HepG2 (cell line): ENCODE results near the gene GPR31. TPM values are rescaled to one million over a fixed set of nuclear protein-coding genes. Genes with fewer than 3 reads are reported as not detected.

Experiments
- BCL6 ChIP-seq: IDR thresholded peaks from 2 replicates; pipeline ENCODE4 v1.6.1; 2016; ENCODE audit warnings: missing genetic modification reagents, missing compliant biosample characterization
- KDM2A ChIP-seq: sonication (generic); formaldehyde crosslinking; IDR thresholded peaks from 2 replicates; pipeline ENCODE4 v1.4.0; 2020; ENCODE audit warnings: low read depth, missing genetic modification reagents, borderline replicate concordance
- KLF16 ChIP-seq, 2 experiments: sonication (generic) in 1 of 2; formaldehyde crosslinking in 1 of 2; IDR thresholded peaks; 2 replicates each; pipeline versions ENCODE4 v1.6.1 to v1.8.0; 2016 to 2023; ENCODE audit warnings: missing genetic modification reagents in 2 of 2, missing compliant biosample characterization in 1 of 2
- MAFK ChIP-seq, 2 experiments: IDR thresholded peaks in 1 of 2; conservative IDR thresholded peaks in 1 of 2; 2 replicates each; pipeline ENCODE4 v1.6.1; 2011; ENCODE audit warnings: improper control_type of control experiment in 2 of 2, low read length in 2 of 2
- MAZ ChIP-seq, 2 experiments: sonication (generic) in 1 of 2; formaldehyde crosslinking in 1 of 2; IDR thresholded peaks; 2 replicates each; pipeline versions ENCODE4 v1.5.0 to v1.6.1; 2012 to 2020; ENCODE audit warnings: low read depth in 2 of 2, mild to moderate bottlenecking in 2 of 2, borderline replicate concordance in 1 of 2, improper control_type of control experiment in 1 of 2, low read length in 1 of 2, missing genetic modification reagents in 1 of 2, moderate library complexity in 1 of 2
- PHF5A ChIP-seq: IDR thresholded peaks from one replicate; pipeline ENCODE4 v1.6.1; 2018; ENCODE audit warnings: low read depth, missing genetic modification reagents; ENCODE audit not compliant: unreplicated experiment
- PPARG ChIP-seq: conservative IDR thresholded peaks from 2 replicates; pipeline ENCODE4 v1.6.1; 2016; ENCODE audit warnings: missing biosample characterization, missing genetic modification reagents
- SOX13 ChIP-seq, 3 experiments: fragments of 450-650 bp in 1 of 3; sonication (generic) in 1 of 3; formaldehyde crosslinking in 1 of 3; IDR thresholded peaks in 2 of 3; conservative IDR thresholded peaks in 1 of 3; 2 replicates each; pipeline versions ENCODE4 v1.5.0 to v1.6.1; 2016 to 2020; ENCODE audit warnings: antibody characterized with exemption in 1 of 3, mild to moderate bottlenecking in 1 of 3, missing compliant biosample characterization in 1 of 3, missing genetic modification reagents in 1 of 3, moderate library complexity in 1 of 3
- SOX6 ChIP-seq, 2 experiments: fragments of 450-650 bp in 1 of 2; sonication (generic) in 1 of 2; formaldehyde crosslinking in 1 of 2; IDR thresholded peaks; 2 replicates each; pipeline versions ENCODE4 v1.4.0 to v1.6.1; 2017 to 2020; ENCODE audit warnings: antibody characterized with exemption in 1 of 2, mild to moderate bottlenecking in 1 of 2, missing genetic modification reagents in 1 of 2
- STAG1 ChIP-seq: sonication (generic); formaldehyde crosslinking; IDR thresholded peaks from 2 replicates; pipeline ENCODE4 v1.4.0; 2020; ENCODE audit warnings: missing genetic modification reagents
- TBX2 ChIP-seq: sonication (generic); formaldehyde crosslinking; IDR thresholded peaks from 2 replicates; pipeline ENCODE4 v1.5.0; 2020; ENCODE audit warnings: missing genetic modification reagents, mild to moderate bottlenecking, borderline replicate concordance
- ZEB1 ChIP-seq: IDR thresholded peaks from 2 replicates; pipeline ENCODE4 v1.6.1; 2012; ENCODE audit warnings: mild to moderate bottlenecking, low read depth, inconsistent platforms; ENCODE audit not compliant: insufficient replicate concordance
- ZFY ChIP-seq: sonication (generic); formaldehyde crosslinking; IDR thresholded peaks from 2 replicates; pipeline ENCODE4 v1.4.0; 2020; ENCODE audit warnings: missing genetic modification reagents
- ZNF263 ChIP-seq: sonication (generic); formaldehyde crosslinking; IDR thresholded peaks from 2 replicates; pipeline ENCODE4 v1.4.0; 2020; ENCODE audit warnings: missing genetic modification reagents
- ZNF547 ChIP-seq: sonication (generic); formaldehyde crosslinking; IDR thresholded peaks from 2 replicates; pipeline ENCODE4 v1.5.1; 2020; ENCODE audit warnings: mild to moderate bottlenecking, missing genetic modification reagents
- ZNF570 ChIP-seq: sonication (generic); formaldehyde crosslinking; IDR thresholded peaks from 2 replicates; pipeline ENCODE4 v1.4.0; 2020; ENCODE audit warnings: mild to moderate bottlenecking, missing genetic modification reagents, borderline replicate concordance
- ZSCAN25 ChIP-seq: sonication (generic); formaldehyde crosslinking; IDR thresholded peaks from 2 replicates; pipeline ENCODE4 v1.8.0; 2022; ENCODE audit warnings: mild to moderate bottlenecking, missing genetic modification reagents
- polyA plus RNA-seq, 8 experiments: library from polyadenylated mRNA; depleted of rRNA in 3 of 8; stranded (reverse) in 7 of 8; unstranded in 1 of 8; fragments of >200 nt; fragmentation: Illumina TruSeq in 4 of 8; extraction: Trizol in 4 of 8; gene quantifications; 2 replicates each; pipeline versions ENCODE4 v1.2.1 to v1.2.3, GENCODE V29; 2011 to 2016; ENCODE audit warnings: low read depth in 4 of 8, missing spikeins in 1 of 8, mixed read lengths in 1 of 8; ENCODE audit not compliant: insufficient read depth in 1 of 8
- total RNA-seq, 5 experiments: library from RNA; depleted of rRNA; stranded (reverse); fragments of >200 nt; fragmentation: Illumina TruSeq; extraction: Trizol; gene quantifications; 2 replicates each; pipeline ENCODE4 v1.2.3, GENCODE V29; 2016; ENCODE audit warnings: low read depth in 1 of 5
- TF ChIP-seq, protein P1 (sequence below): sonication (generic); formaldehyde crosslinking; IDR thresholded peaks from 2 replicates; pipeline ENCODE4 v1.5.1; 2020; ENCODE audit warnings: missing genetic modification reagents, mild to moderate bottlenecking, borderline replicate concordance
- TF ChIP-seq, protein P2 (sequence below): sonication (generic); formaldehyde crosslinking; IDR thresholded peaks from 2 replicates; pipeline ENCODE4 v1.4.0; 2020; ENCODE audit warnings: mild to moderate bottlenecking, missing genetic modification reagents
- TF ChIP-seq, protein P3 (sequence below): sonication (generic); formaldehyde crosslinking; IDR thresholded peaks from 2 replicates; pipeline ENCODE4 v1.9.0; 2022; ENCODE audit warnings: missing genetic modification reagents, mild to moderate bottlenecking, borderline replicate concordance
- TF ChIP-seq, protein P4 (sequence below): sonication (generic); formaldehyde crosslinking; IDR thresholded peaks from 2 replicates; pipeline ENCODE4 v1.5.0; 2020; ENCODE audit warnings: missing genetic modification reagents

Gene GPR31
- total and polyA plus RNA-seq, 2 of the 13 experiments (the other 11 are each of a cell fraction or from before 2014, with no cell fraction given): not detected

DNA sequence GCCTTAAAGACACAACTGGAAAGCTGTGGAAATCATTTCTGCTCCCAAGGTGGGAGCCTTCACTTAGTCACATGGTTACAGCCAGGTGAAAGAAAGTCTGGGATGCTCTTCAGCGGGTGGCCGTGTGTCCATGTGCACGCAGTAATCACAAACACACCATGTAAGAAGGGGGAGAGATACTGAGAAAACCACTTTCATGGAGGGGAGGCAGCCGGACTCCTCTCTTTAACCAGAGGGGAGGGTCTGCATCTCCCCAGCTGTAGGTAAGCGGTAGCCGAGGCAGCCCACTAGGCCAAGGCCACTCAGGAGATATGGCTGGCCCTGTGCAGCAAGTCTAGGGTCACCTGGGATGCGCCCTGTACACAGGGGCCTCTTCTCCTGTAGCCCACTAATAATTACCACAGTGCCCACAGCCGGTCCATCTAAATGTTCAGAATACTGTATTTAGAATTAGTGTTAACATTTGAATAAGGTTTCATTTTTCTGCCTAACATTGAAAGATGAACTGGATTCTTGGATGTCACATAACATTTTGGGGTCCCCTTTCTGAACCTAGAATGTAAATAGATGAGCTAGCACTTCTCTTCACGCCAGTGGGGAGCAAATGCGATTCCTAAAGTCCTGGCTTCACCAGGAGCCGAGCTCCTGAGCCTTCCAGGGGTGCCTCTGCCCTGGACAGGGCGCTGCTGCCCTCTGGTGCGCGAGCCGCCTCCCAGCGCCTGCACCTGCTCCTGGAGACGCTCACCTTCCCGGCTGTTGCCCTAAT lies 15.9 kb downstream of the GPR31 start (continued):
- TF ChIP-seq, protein P1, sequence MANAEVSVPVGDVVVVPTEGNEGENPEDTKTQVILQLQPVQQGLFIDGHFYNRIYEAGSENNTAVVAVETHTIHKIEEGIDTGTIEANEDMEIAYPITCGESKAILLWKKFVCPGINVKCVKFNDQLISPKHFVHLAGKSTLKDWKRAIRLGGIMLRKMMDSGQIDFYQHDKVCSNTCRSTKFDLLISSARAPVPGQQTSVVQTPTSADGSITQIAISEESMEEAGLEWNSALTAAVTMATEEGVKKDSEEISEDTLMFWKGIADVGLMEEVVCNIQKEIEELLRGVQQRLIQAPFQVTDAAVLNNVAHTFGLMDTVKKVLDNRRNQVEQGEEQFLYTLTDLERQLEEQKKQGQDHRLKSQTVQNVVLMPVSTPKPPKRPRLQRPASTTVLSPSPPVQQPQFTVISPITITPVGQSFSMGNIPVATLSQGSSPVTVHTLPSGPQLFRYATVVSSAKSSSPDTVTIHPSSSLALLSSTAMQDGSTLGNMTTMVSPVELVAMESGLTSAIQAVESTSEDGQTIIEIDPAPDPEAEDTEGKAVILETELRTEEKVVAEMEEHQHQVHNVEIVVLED (CRISPR knock-in tag): 0 out of 2 replicates have a peak, but pooled peaks have one; percentile 40
- TF ChIP-seq, protein P2, sequence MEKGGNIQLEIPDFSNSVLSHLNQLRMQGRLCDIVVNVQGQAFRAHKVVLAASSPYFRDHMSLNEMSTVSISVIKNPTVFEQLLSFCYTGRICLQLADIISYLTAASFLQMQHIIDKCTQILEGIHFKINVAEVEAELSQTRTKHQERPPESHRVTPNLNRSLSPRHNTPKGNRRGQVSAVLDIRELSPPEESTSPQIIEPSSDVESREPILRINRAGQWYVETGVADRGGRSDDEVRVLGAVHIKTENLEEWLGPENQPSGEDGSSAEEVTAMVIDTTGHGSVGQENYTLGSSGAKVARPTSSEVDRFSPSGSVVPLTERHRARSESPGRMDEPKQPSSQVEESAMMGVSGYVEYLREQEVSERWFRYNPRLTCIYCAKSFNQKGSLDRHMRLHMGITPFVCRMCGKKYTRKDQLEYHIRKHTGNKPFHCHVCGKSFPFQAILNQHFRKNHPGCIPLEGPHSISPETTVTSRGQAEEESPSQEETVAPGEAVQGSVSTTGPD: no peak
- peak; percentile 100 for TF ChIP-seq STAG1 (CRISPR knock-in tag)
- TF ChIP-seq SOX6 (IDR thresholded peaks at IDR 0.05): no peak
- peak; percentile 49; the same call in 1 of the 2 replicates for TF ChIP-seq SOX6 (CRISPR knock-in tag; IDR thresholded peaks at IDR 0.05)
- peak; percentile 79 for TF ChIP-seq KDM2A (CRISPR knock-in tag)
- TF ChIP-seq SOX13 (IDR thresholded peaks at IDR 0.05): no peak
- peak in 1 of 2 experiments; percentile 13; a peak in 1 of 4 replicates for TF ChIP-seq SOX13 (CRISPR knock-in tag; conservative IDR thresholded peaks at IDR 0.05 in 1 of 2, IDR thresholded peaks at IDR 0.05 in 1 of 2)
- TF ChIP-seq TBX2: peak; percentile 62
- peak; percentile 52 for TF ChIP-seq PPARG
- TF ChIP-seq BCL6 (CRISPR knock-in tag): peak; percentile 25; the same call in 1 of the 2 replicates
- peak; percentile 41 for TF ChIP-seq ZEB1
- TF ChIP-seq ZNF263 (CRISPR knock-in tag): peak; percentile 38; the same call in 1 of the 2 replicates
- TF ChIP-seq MAFK (conservative IDR thresholded peaks at IDR 0.05 in 1 of 2, IDR thresholded peaks at IDR 0.05 in 1 of 2; ENCODE audit: low read length in 2 of 2): peak; percentile 16 to 43; a peak in 1 of 4 replicates
- TF ChIP-seq ZNF570: no peak
- TF ChIP-seq KLF16 (CRISPR knock-in tag; IDR thresholded peaks at IDR 0.05): no peak
- TF ChIP-seq, protein P3, sequence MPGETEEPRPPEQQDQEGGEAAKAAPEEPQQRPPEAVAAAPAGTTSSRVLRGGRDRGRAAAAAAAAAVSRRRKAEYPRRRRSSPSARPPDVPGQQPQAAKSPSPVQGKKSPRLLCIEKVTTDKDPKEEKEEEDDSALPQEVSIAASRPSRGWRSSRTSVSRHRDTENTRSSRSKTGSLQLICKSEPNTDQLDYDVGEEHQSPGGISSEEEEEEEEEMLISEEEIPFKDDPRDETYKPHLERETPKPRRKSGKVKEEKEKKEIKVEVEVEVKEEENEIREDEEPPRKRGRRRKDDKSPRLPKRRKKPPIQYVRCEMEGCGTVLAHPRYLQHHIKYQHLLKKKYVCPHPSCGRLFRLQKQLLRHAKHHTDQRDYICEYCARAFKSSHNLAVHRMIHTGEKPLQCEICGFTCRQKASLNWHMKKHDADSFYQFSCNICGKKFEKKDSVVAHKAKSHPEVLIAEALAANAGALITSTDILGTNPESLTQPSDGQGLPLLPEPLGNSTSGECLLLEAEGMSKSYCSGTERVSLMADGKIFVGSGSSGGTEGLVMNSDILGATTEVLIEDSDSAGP (CRISPR knock-in tag): no peak; the same call in 1 of the 2 replicates
- 0 out of 2 replicates have a peak, but pooled peaks have one; percentile 7 for TF ChIP-seq ZFY (CRISPR knock-in tag)
- peak; percentile 64; the same call in 1 of the 2 replicates for TF ChIP-seq ZSCAN25
- TF ChIP-seq MAZ (IDR thresholded peaks at IDR 0.05; ENCODE audit: borderline replicate concordance, low read depth, low read length): no peak
- TF ChIP-seq MAZ (CRISPR knock-in tag; IDR thresholded peaks at IDR 0.05; ENCODE audit: low read depth): peak; percentile 67
- TF ChIP-seq PHF5A (CRISPR knock-in tag): peak; percentile 34
- peak; percentile 15; the same call in 1 of the 2 replicates for TF ChIP-seq ZNF547 (CRISPR knock-in tag)
- TF ChIP-seq, protein P4, sequence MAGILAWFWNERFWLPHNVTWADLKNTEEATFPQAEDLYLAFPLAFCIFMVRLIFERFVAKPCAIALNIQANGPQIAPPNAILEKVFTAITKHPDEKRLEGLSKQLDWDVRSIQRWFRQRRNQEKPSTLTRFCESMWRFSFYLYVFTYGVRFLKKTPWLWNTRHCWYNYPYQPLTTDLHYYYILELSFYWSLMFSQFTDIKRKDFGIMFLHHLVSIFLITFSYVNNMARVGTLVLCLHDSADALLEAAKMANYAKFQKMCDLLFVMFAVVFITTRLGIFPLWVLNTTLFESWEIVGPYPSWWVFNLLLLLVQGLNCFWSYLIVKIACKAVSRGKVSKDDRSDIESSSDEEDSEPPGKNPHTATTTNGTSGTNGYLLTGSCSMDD (CRISPR knock-in tag): 0 out of 2 replicates have a peak, but pooled peaks have one; percentile 55
